Right atrium auricular region (tissue), 2 donors: Measurements from ENCODE around the gene ST6GALNAC3. TPM values are rescaled to one million over a fixed set of nuclear protein-coding genes. Genes with fewer than 3 reads are reported as not detected.

Experiments
- DNase-seq: peaks from one replicate; pipeline ENCODE4 v3.0.0-alpha.2; 2019; ENCODE audit warnings: low spot score
- H3K27ac ChIP-seq, 2 donors: fragments of 200-600 bp; sonication (generic); 1 replicate in 1 of 2; 2 replicates in 1 of 2; pipeline ENCODE4 v1.5.1; 2016 to 2019
- H3K27me3 ChIP-seq, 2 donors: fragments of 200-600 bp; sonication (generic); one replicate each; pipeline versions ENCODE4 v1.5.1 to v1.6.0; 2017 to 2019
- H3K36me3 ChIP-seq: fragments of 200-600 bp; sonication (generic); one replicate; pipeline ENCODE4 v1.5.1; 2016
- H3K4me1 ChIP-seq, 2 donors: fragments of 200-600 bp; sonication (generic); one replicate each; pipeline versions ENCODE4 v1.5.1 to v1.6.0; 2017 to 2019
- H3K4me3 ChIP-seq, 2 donors: fragments of 200-600 bp; sonication (generic); 1 replicate in 1 of 2; 2 replicates in 1 of 2; pipeline ENCODE4 v1.5.1; 2017 to 2019; ENCODE audit warnings: mild to moderate bottlenecking in 1 of 2, moderate library complexity in 1 of 2
- H3K9me3 ChIP-seq, 2 donors: fragments of 200-600 bp; sonication (generic); one replicate each; pipeline ENCODE4 v1.5.1; 2019
- CTCF ChIP-seq, 2 donors: fragments of 200-600 bp; sonication (generic); IDR thresholded peaks; one replicate each; pipeline ENCODE4 v1.5.1; 2019; ENCODE audit warnings: antibody characterized with exemption in 2 of 2
- total RNA-seq, 2 donors: library from RNA; depleted of rRNA; stranded (reverse); fragments of >200 nt; gene quantifications; one replicate each; pipeline ENCODE4 v1.1.0, GENCODE V29; 2016

Gene ST6GALNAC3
- total RNA-seq, 2 donors from 2014 or later, result 6.8 to 9.3 TPM

GRCh38 chr1:76500116-76500515, 425.6 kb downstream of the ST6GALNAC3 start:
- DNase-seq, result no peak
- TF ChIP-seq CTCF (IDR thresholded peaks at IDR 0.05), result no peak
- peaks cover 0 to 7% of the 10 kb centered on the region in 2 donors for H3K4me1 ChIP-seq

GRCh38 chr1:76501136-76501535, 426.6 kb downstream of the ST6GALNAC3 start:
- Histone ChIP-seq H3K4me1 (peaks cover 0 to 7% of the 10 kb centered on the region in 2 donors), H3K4me3 (no peak overlapping the region), H3K27me3 (no peaks in the 10 kb centered on the region), H3K27ac (no peak overlapping the region), H3K9me3 (no peaks in the 10 kb centered on the region), H3K36me3 (no peaks in the 10 kb centered on the region)
- no peak for TF ChIP-seq CTCF (IDR thresholded peaks at IDR 0.05)
- DNase-seq, result no peak

More at GRCh38 chr1:76500116-76500515, 425.6 kb downstream of the ST6GALNAC3 start:
- Histone ChIP-seq H3K27ac (no peak overlapping the region), H3K9me3 (no peaks in the 10 kb centered on the region), H3K36me3 (no peaks in the 10 kb centered on the region), H3K27me3 (no peaks in the 10 kb centered on the region), H3K4me3 (no peak overlapping the region)

GRCh38 chr1:76501586-76502219, 427.2 kb downstream of the ST6GALNAC3 start:
- no peak for DNase-seq
- TF ChIP-seq CTCF (IDR thresholded peaks at IDR 0.05), result no peak
- no peaks in the 10 kb centered on the region for H3K9me3 ChIP-seq
- H3K36me3 ChIP-seq, result no peaks in the 10 kb centered on the region
- peaks cover 0 to 7% of the 10 kb centered on the region in 2 donors for H3K4me1 ChIP-seq
- H3K27me3 ChIP-seq, result no peaks in the 10 kb centered on the region
- no peak overlapping the region for H3K27ac ChIP-seq
- H3K4me3 ChIP-seq, result no peak overlapping the region

- TF ChIP-seq CTCF (IDR thresholded peaks at IDR 0.05), result no peak
- H3K4me3 ChIP-seq, result no peak overlapping the region
- no peaks in the 10 kb centered on the region for H3K9me3 ChIP-seq
- H3K27ac ChIP-seq, result no peak overlapping the region
- H3K27me3 ChIP-seq, result no peaks in the 10 kb centered on the region
- DNase-seq, result no peak
- H3K36me3 ChIP-seq, result no peaks in the 10 kb centered on the region
- peaks cover 0 to 7% of the 10 kb centered on the region in 2 donors for H3K4me1 ChIP-seq
Measured at GRCh38 chr1:76503100-76503499, 428.6 kb downstream of the ST6GALNAC3 start.

- Histone ChIP-seq H3K4me3 (no peak overlapping the region), H3K4me1 (peaks cover 0 to 7% of the 10 kb centered on the region in 2 donors), H3K9me3 (no peaks in the 10 kb centered on the region), H3K36me3 (no peaks in the 10 kb centered on the region), H3K27ac (no peak overlapping the region), H3K27me3 (no peaks in the 10 kb centered on the region)
- no peak for DNase-seq
- TF ChIP-seq CTCF (IDR thresholded peaks at IDR 0.05), result no peak
Measured at GRCh38 chr1:76503736-76504135, 429.2 kb downstream of the ST6GALNAC3 start.

- no peak overlapping the region for H3K4me3 ChIP-seq
- no peak for TF ChIP-seq CTCF (IDR thresholded peaks at IDR 0.05)
- no peak for DNase-seq
- H3K4me1 ChIP-seq, result peaks cover 0 to 18% of the 10 kb centered on the region in 2 donors
- no peaks in the 10 kb centered on the region for H3K27me3 ChIP-seq
- no peaks in the 10 kb centered on the region for H3K36me3 ChIP-seq
- H3K9me3 ChIP-seq, result no peaks in the 10 kb centered on the region
- no peak overlapping the region for H3K27ac ChIP-seq
Measured at GRCh38 chr1:76507376-76507775, 432.8 kb downstream of the ST6GALNAC3 start.
